Measurements from ENCODE around the gene CACNB2. TPM values are rescaled to one million over a fixed set of nuclear protein-coding genes. Genes with fewer than 3 reads are reported as not detected.
A peak's percentile ranks its signal among the peaks of the same experiment; 100 is the strongest.

Gene CACNB2
- total and polyA plus RNA-seq, 4 donors: 0.90 to 23.9 (median 3.7) TPM

- WGBS, 2 donors: 65 to 67% methylated on average over 4 of the region's 4 CpGs
- Histone ChIP-seq H3K27ac (ENCODE audit: low read depth in 1 of 2, low read length in 1 of 2) (peak overlapping the region in 1 of 2 donors; percentile 6), H3K9ac (ENCODE audit: insufficient read depth in 1 of 2, low read length in 2 of 2) (no peak overlapping the region), H3K27me3 (ENCODE audit: control insufficient read depth in 3 of 3, insufficient read depth in 3 of 3, low read length in 2 of 3) (no peaks in the 10 kb centered on the region), H3K9me3 (ENCODE audit: control insufficient read depth in 4 of 4, insufficient read depth in 3 of 4, low read length in 3 of 4) (no peaks in the 10 kb centered on the region), H3K4me3 (no peak overlapping the region), H3K36me3 (ENCODE audit: control insufficient read depth in 4 of 4, insufficient read depth in 4 of 4, low read length in 4 of 4) (no peaks in the 10 kb centered on the region), H3K4me1 (ENCODE audit: control insufficient read depth in 5 of 5, insufficient read depth in 5 of 5, low read length in 5 of 5) (peaks cover 0 to 8% (median 0%) of the 10 kb centered on the region in 5 donors)
- ATAC-seq (ENCODE audit: insufficient read depth, low FRiP score): no peak
- no peak for TF ChIP-seq CTCF (IDR thresholded peaks at IDR 0.05; ENCODE audit: control extremely low read depth, extremely low read depth)
- DNase-seq: no peak
Observed at GRCh38 chr10:18423058-18423637, 282.9 kb downstream of the CACNB2 start.

- TF ChIP-seq CTCF (IDR thresholded peaks at IDR 0.05; ENCODE audit: control extremely low read depth, extremely low read depth): no peak
- H3K36me3 ChIP-seq (ENCODE audit: control insufficient read depth in 4 of 4, insufficient read depth in 4 of 4, low read length in 4 of 4): no peaks in the 10 kb centered on the region
- peak overlapping the region in 1 of 2 donors; percentile 72 for H3K27ac ChIP-seq (ENCODE audit: low read depth in 1 of 2, low read length in 1 of 2)
- 51 to 67% methylated on average over 8 of the region's 8 CpGs for WGBS, 2 donors
- ATAC-seq (ENCODE audit: insufficient read depth, low FRiP score): no peak
- peaks cover 0 to 7% (median 0%) of the 10 kb centered on the region in 5 donors for H3K4me1 ChIP-seq (ENCODE audit: control insufficient read depth in 5 of 5, insufficient read depth in 5 of 5, low read length in 5 of 5)
- no peak overlapping the region for H3K4me3 ChIP-seq
- H3K9ac ChIP-seq (ENCODE audit: insufficient read depth in 1 of 2, low read length in 2 of 2): no peak overlapping the region
- H3K9me3 ChIP-seq (ENCODE audit: control insufficient read depth in 4 of 4, insufficient read depth in 3 of 4, low read length in 3 of 4): no peaks in the 10 kb centered on the region
- no peaks in the 10 kb centered on the region for H3K27me3 ChIP-seq (ENCODE audit: control insufficient read depth in 3 of 3, insufficient read depth in 3 of 3, low read length in 2 of 3)
- no peak for DNase-seq
Observed at GRCh38 chr10:18424200-18424599, 284.0 kb downstream of the CACNB2 start.

- WGBS, 2 donors: 57 to 79% methylated on average over 3 of the region's 3 CpGs
- H3K36me3 ChIP-seq (ENCODE audit: control insufficient read depth in 4 of 4, insufficient read depth in 4 of 4, low read length in 4 of 4): no peaks in the 10 kb centered on the region
- DNase-seq: no peak
- peaks cover 0 to 9% (median 0%) of the 10 kb centered on the region in 5 donors for H3K4me1 ChIP-seq (ENCODE audit: control insufficient read depth in 5 of 5, insufficient read depth in 5 of 5, low read length in 5 of 5)
- H3K27ac ChIP-seq (ENCODE audit: low read depth in 1 of 2, low read length in 1 of 2): no peak overlapping the region
- H3K4me3 ChIP-seq: no peak overlapping the region
- ATAC-seq (ENCODE audit: insufficient read depth, low FRiP score): no peak
- TF ChIP-seq CTCF (IDR thresholded peaks at IDR 0.05; ENCODE audit: control extremely low read depth, extremely low read depth): no peak
- H3K9ac ChIP-seq (ENCODE audit: insufficient read depth in 1 of 2, low read length in 2 of 2): no peak overlapping the region
- no peaks in the 10 kb centered on the region for H3K9me3 ChIP-seq (ENCODE audit: control insufficient read depth in 4 of 4, insufficient read depth in 3 of 4, low read length in 3 of 4)
- H3K27me3 ChIP-seq (ENCODE audit: control insufficient read depth in 3 of 3, insufficient read depth in 3 of 3, low read length in 2 of 3): no peaks in the 10 kb centered on the region
Observed at GRCh38 chr10:18429335-18429734, 289.1 kb downstream of the CACNB2 start.

- Histone ChIP-seq H3K9ac (ENCODE audit: insufficient read depth in 1 of 2, low read length in 2 of 2) (no peak overlapping the region), H3K27ac (ENCODE audit: low read depth in 1 of 2, low read length in 1 of 2) (peak overlapping the region in 1 of 2 donors; percentile 41), H3K27me3 (ENCODE audit: control insufficient read depth in 3 of 3, insufficient read depth in 3 of 3, low read length in 2 of 3) (no peaks in the 10 kb centered on the region), H3K4me3 (no peak overlapping the region), H3K4me1 (ENCODE audit: control insufficient read depth in 5 of 5, insufficient read depth in 5 of 5, low read length in 5 of 5) (peaks cover 0 to 7% (median 0%) of the 10 kb centered on the region in 5 donors), H3K9me3 (ENCODE audit: control insufficient read depth in 4 of 4, insufficient read depth in 3 of 4, low read length in 3 of 4) (peaks cover 0 to 1% (median 0%) of the 10 kb centered on the region in 4 donors), H3K36me3 (ENCODE audit: control insufficient read depth in 4 of 4, insufficient read depth in 4 of 4, low read length in 4 of 4) (no peaks in the 10 kb centered on the region)
- TF ChIP-seq CTCF (IDR thresholded peaks at IDR 0.05; ENCODE audit: control extremely low read depth, extremely low read depth): no peak
- DNase-seq (no peak), ATAC-seq (ENCODE audit: insufficient read depth, low FRiP score) (no peak)
- 61 to 72% methylated on average over 1 of the region's 1 CpG for WGBS, 2 donors
Observed at GRCh38 chr10:18436902-18437301, 296.7 kb downstream of the CACNB2 start.

Data from lung (tissue), 12 donors.